ENCODE data around the gene HIF1AN. TPM values are rescaled to one million over a fixed set of nuclear protein-coding genes. Genes with fewer than 3 reads are reported as not detected.

Gene HIF1AN
- total RNA-seq, 1 donor: 15.2 TPM

DNA sequence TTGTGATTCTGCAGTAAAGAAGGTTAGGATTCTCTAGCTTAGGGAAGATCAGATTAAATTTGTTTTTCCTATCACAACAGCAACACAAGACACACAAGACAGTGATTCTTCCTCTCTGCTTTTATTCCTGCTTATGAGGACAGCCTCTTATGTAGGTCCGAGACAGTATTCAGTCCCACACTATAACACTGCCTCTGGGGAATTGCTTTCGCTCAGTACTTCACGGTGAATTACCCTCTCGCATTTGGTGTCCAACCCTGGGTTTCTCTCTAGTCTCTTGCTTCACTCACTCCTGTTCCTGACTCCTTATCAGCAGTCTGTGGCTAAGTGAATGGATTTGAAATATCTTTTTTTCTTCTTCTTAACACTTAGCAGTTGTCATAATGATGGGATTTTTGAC lies 1.7 kb downstream of the HIF1AN start:
- Histone ChIP-seq H3K36me3 (ENCODE audit: insufficient read depth, low read length) (peaks cover 42% of the 10 kb centered on the region), H3K9me3 (ENCODE audit: low read depth, low read length) (no peaks in the 10 kb centered on the region), H3K4me1 (ENCODE audit: insufficient read depth, low read length) (peaks cover 22% of the 10 kb centered on the region), H3K4me3 (ENCODE audit: insufficient read depth, low read length) (no peak overlapping the region), H2AFZ (ENCODE audit: low read length) (no peak overlapping the region), H3K27ac (ENCODE audit: low read depth, low read length) (no peak overlapping the region), H3K4me2 (ENCODE audit: insufficient read depth, low read length) (peak overlapping the region; percentile 11), H4K20me1 (ENCODE audit: insufficient read depth, low read length) (peaks cover 31% of the 10 kb centered on the region), H3K27me3 (ENCODE audit: insufficient read depth, low read length) (no peaks in the 10 kb centered on the region), H3K79me2 (ENCODE audit: insufficient read depth, low read length) (peaks cover 55% of the 10 kb centered on the region)
- DNase-seq (ENCODE audit: insufficient read length, low spot score, missing footprints): no peak
- TF ChIP-seq, protein P1, sequence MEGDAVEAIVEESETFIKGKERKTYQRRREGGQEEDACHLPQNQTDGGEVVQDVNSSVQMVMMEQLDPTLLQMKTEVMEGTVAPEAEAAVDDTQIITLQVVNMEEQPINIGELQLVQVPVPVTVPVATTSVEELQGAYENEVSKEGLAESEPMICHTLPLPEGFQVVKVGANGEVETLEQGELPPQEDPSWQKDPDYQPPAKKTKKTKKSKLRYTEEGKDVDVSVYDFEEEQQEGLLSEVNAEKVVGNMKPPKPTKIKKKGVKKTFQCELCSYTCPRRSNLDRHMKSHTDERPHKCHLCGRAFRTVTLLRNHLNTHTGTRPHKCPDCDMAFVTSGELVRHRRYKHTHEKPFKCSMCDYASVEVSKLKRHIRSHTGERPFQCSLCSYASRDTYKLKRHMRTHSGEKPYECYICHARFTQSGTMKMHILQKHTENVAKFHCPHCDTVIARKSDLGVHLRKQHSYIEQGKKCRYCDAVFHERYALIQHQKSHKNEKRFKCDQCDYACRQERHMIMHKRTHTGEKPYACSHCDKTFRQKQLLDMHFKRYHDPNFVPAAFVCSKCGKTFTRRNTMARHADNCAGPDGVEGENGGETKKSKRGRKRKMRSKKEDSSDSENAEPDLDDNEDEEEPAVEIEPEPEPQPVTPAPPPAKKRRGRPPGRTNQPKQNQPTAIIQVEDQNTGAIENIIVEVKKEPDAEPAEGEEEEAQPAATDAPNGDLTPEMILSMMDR (IDR thresholded peaks at IDR 0.05; ENCODE audit: extremely low read depth, low read depth, low read length): no peak

- peaks cover 17% of the 10 kb centered on the region for H4K20me1 ChIP-seq (ENCODE audit: insufficient read depth, low read length)
- DNase-seq (ENCODE audit: insufficient read length, low spot score, missing footprints): no peak
- no peaks in the 10 kb centered on the region for H3K4me1 ChIP-seq (ENCODE audit: insufficient read depth, low read length)
- no peaks in the 10 kb centered on the region for H3K27me3 ChIP-seq (ENCODE audit: insufficient read depth, low read length)
- H3K4me2 ChIP-seq (ENCODE audit: insufficient read depth, low read length): no peak overlapping the region
- TF ChIP-seq, protein P1 (IDR thresholded peaks at IDR 0.05; ENCODE audit: extremely low read depth, low read depth, low read length): no peak
- no peak overlapping the region for H2AFZ ChIP-seq (ENCODE audit: low read length)
- peaks cover 82% of the 10 kb centered on the region for H3K36me3 ChIP-seq (ENCODE audit: insufficient read depth, low read length)
- H3K9me3 ChIP-seq (ENCODE audit: low read depth, low read length): no peaks in the 10 kb centered on the region
- no peak overlapping the region for H3K4me3 ChIP-seq (ENCODE audit: insufficient read depth, low read length)
- peaks cover 19% of the 10 kb centered on the region for H3K79me2 ChIP-seq (ENCODE audit: insufficient read depth, low read length)
- no peak overlapping the region for H3K27ac ChIP-seq (ENCODE audit: low read depth, low read length)
Measured at GRCh38 chr10:100544950-100545349, 9.2 kb downstream of the HIF1AN start.

DNA sequence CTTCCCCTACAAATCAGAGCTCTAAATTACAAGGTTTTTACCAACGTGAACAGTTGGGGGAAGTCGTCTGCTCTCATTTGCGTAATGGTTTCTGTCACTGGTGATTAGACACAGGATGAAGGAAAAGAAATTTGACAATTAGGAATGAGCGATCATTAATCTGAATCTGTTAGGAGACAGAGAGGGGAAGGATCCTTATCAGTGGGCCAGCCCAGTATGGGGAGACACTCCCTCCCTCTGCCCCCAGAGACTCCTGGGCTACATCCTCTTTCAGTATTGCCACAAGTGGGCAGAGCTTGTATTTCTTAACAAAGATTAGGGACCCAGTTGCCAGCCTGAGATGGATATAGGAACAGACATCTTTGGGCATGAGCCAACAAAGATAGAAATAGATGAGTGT lies 15.5 kb downstream of the HIF1AN start:
- Histone ChIP-seq H3K36me3 (ENCODE audit: insufficient read depth, low read length) (peaks cover 42% of the 10 kb centered on the region), H3K79me2 (ENCODE audit: insufficient read depth, low read length) (no peaks in the 10 kb centered on the region), H2AFZ (ENCODE audit: low read length) (no peak overlapping the region), H3K9me3 (ENCODE audit: low read depth, low read length) (no peaks in the 10 kb centered on the region), H4K20me1 (ENCODE audit: insufficient read depth, low read length) (no peaks in the 10 kb centered on the region), H3K4me2 (ENCODE audit: insufficient read depth, low read length) (no peak overlapping the region), H3K4me3 (ENCODE audit: insufficient read depth, low read length) (no peak overlapping the region), H3K27me3 (ENCODE audit: insufficient read depth, low read length) (no peaks in the 10 kb centered on the region), H3K27ac (ENCODE audit: low read depth, low read length) (no peak overlapping the region), H3K4me1 (ENCODE audit: insufficient read depth, low read length) (no peaks in the 10 kb centered on the region)
- DNase-seq (ENCODE audit: insufficient read length, low spot score, missing footprints): no peak
- TF ChIP-seq, protein P1 (IDR thresholded peaks at IDR 0.05; ENCODE audit: extremely low read depth, low read depth, low read length): no peak

GRCh38 chr10:100551738-100552137 lies 16.0 kb downstream of the HIF1AN start:
- peaks cover 47% of the 10 kb centered on the region for H3K36me3 ChIP-seq (ENCODE audit: insufficient read depth, low read length)
- H3K4me1 ChIP-seq (ENCODE audit: insufficient read depth, low read length): no peaks in the 10 kb centered on the region
- no peaks in the 10 kb centered on the region for H3K9me3 ChIP-seq (ENCODE audit: low read depth, low read length)
- no peak overlapping the region for H3K4me3 ChIP-seq (ENCODE audit: insufficient read depth, low read length)
- no peaks in the 10 kb centered on the region for H3K27me3 ChIP-seq (ENCODE audit: insufficient read depth, low read length)
- H3K4me2 ChIP-seq (ENCODE audit: insufficient read depth, low read length): no peak overlapping the region
- no peaks in the 10 kb centered on the region for H3K79me2 ChIP-seq (ENCODE audit: insufficient read depth, low read length)
- H2AFZ ChIP-seq (ENCODE audit: low read length): no peak overlapping the region
- H3K27ac ChIP-seq (ENCODE audit: low read depth, low read length): no peak overlapping the region
- no peaks in the 10 kb centered on the region for H4K20me1 ChIP-seq (ENCODE audit: insufficient read depth, low read length)
- DNase-seq (ENCODE audit: insufficient read length, low spot score, missing footprints): no peak
- TF ChIP-seq, protein P1 (IDR thresholded peaks at IDR 0.05; ENCODE audit: extremely low read depth, low read depth, low read length): no peak

All from osteoblast (primary cell).